K562 (cell line): Measurements from ENCODE around the gene MAP2K3. TPM values are rescaled to one million over a fixed set of nuclear protein-coding genes. Genes with fewer than 3 reads are reported as not detected.
"Not testable (repeated sequence)": the region's sequence is repeated elsewhere in the genome, so short reads cannot be mapped to it uniquely, and the experiment has no call there.

ENCODE experiments used
- ATAC-seq: fragments of 200-7000 bp; cut with Tn5 transposase; 3 replicates; pipeline ENCODE4 v1.9.1; 2020; ENCODE audit warnings: moderate library complexity
- BruUV-seq: library from RNA; stranded (reverse); fragments of 400-500 nt; replicated peaks from 2 replicates; lab custom pipeline; 2021; lab: Mats Ljungman, UMichigan
- CTCF ChIA-PET: fragments of 300-600 bp; formaldehyde crosslinking; extraction: SDS; loops from one replicate; lab custom pipeline; 2021; ENCODE audit warnings: low intra/inter-chr PET ratio; lab: Yijun Ruan, JAX
- POLR2A ChIA-PET: fragments of 300-600, 350-650 bp; sonication (Branson Sonifier 250); formaldehyde crosslinking; extraction: SDS; loops from one replicate; lab custom pipeline; 2021; ENCODE audit warnings: antibody characterized with exemption, inconsistent platforms; lab: Yijun Ruan, JAX
- DNase-seq, 4 experiments: peaks; one replicate each; pipeline versions ENCODE4 v3.0.0 to v3.0.0-alpha.2; 2011 to 2018; ENCODE audit warnings: low spot score in 3 of 4, mixed read lengths in 3 of 4; ENCODE audit errors: extremely low read depth in 1 of 4
- FAIRE-seq: peaks from 2 replicates; lab custom pipeline; 2011; peaks lifted over from hg19 to GRCh38; lab: Jason Lieb, UNC
- H2AFZ ChIP-seq: 2 replicates; pipeline ENCODE4 v1.6.0; 2011; ENCODE audit warnings: low read depth, low read length, control low read depth, inconsistent platforms
- H3K27ac ChIP-seq: fragments of 200-600 bp; 3 replicates; pipeline ENCODE4 v1.8.0; 2011; ENCODE audit warnings: low read depth, mild to moderate bottlenecking, control low read depth, inconsistent platforms, low read length, moderate library complexity, mixed read lengths; ENCODE audit errors: extremely low read depth
- H3K27me3 ChIP-seq, 2 experiments: fragments of 300-600 bp in 1 of 2; 2 replicates in 1 of 2; 3 replicates in 1 of 2; pipeline versions ENCODE4 v1.6.0 to v1.8.0; 2011; ENCODE audit warnings: inconsistent platforms in 2 of 2, low read length in 2 of 2, mild to moderate bottlenecking in 1 of 2, mixed read lengths in 1 of 2, moderate library complexity in 1 of 2; ENCODE audit not compliant: control insufficient read depth in 2 of 2, insufficient read depth in 2 of 2
- H3K36me3 ChIP-seq: fragments of 300-600 bp; 3 replicates; pipeline ENCODE4 v1.8.0; 2011; ENCODE audit warnings: mild to moderate bottlenecking, low read length, inconsistent platforms; ENCODE audit not compliant: control insufficient read depth, insufficient read depth
- H3K4me1 ChIP-seq, 2 experiments: fragments of 200-600 bp in 1 of 2; replicated peaks in 1 of 2; 2 replicates in 1 of 2; 3 replicates in 1 of 2; pipeline versions ENCODE4 v1.5.1 to v1.8.0; 2011; ENCODE audit warnings: inconsistent platforms in 2 of 2, low read length in 2 of 2, mild to moderate bottlenecking in 1 of 2, mixed read lengths in 1 of 2, moderate library complexity in 1 of 2; ENCODE audit not compliant: control insufficient read depth in 2 of 2, insufficient read depth in 2 of 2
- H3K4me2 ChIP-seq: 2 replicates; pipeline ENCODE4 v1.6.1; 2011; ENCODE audit warnings: low read length, control low read depth, inconsistent platforms, mixed read lengths; ENCODE audit not compliant: insufficient read depth
- H3K4me3 ChIP-seq: fragments of 200-600 bp; sonication (generic), shearing (Covaris generic); 2 replicates; pipeline ENCODE4 v1.5.1; 2016; ENCODE audit warnings: control low read depth, inconsistent platforms
- H3K79me2 ChIP-seq: fragments of 200-600 bp; 3 replicates; pipeline ENCODE4 v1.8.0; 2011; ENCODE audit warnings: low read length, inconsistent platforms; ENCODE audit not compliant: control insufficient read depth, insufficient read depth
- H3K9ac ChIP-seq, 2 experiments: 2 replicates each; pipeline versions ENCODE4 v1.6.0 to v1.6.1; 2011; ENCODE audit warnings: low read depth in 2 of 2, low read length in 2 of 2, control low read depth in 1 of 2, inconsistent platforms in 1 of 2, mild to moderate bottlenecking in 1 of 2, mixed read lengths in 1 of 2; ENCODE audit not compliant: insufficient read depth in 1 of 2
- H3K9me1 ChIP-seq: one replicate; pipeline ENCODE4 v1.6.0; 2011; ENCODE audit warnings: inconsistent platforms, mild to moderate bottlenecking, low read length, moderate library complexity; ENCODE audit not compliant: control insufficient read depth, insufficient read depth
- H3K9me3 ChIP-seq: replicated peaks from 2 replicates; pipeline ENCODE4 v1.5.1; 2011; ENCODE audit warnings: low read depth, low read length, inconsistent platforms; ENCODE audit not compliant: control insufficient read depth, insufficient read depth
- H4K20me1 ChIP-seq: replicated peaks from 2 replicates; pipeline ENCODE4 v1.6.1; 2011; ENCODE audit warnings: low read length, inconsistent platforms, mixed read lengths; ENCODE audit not compliant: control insufficient read depth, insufficient read depth
- WGBS: fragments of 100-300 bp; shearing (Covaris generic); methylation state at CpG from one replicate; pipeline ENCODE4 v1.1.6; 2016; ENCODE audit warnings: low coverage, mixed read lengths; ENCODE audit not compliant: insufficient coverage; ENCODE audit errors: missing lambda C conversion rate; 5-methylcytosine and 5-hydroxymethylcytosine counted together
- in situ Hi-C: fragments of 300-500 bp; cut with MboI; formaldehyde crosslinking; loops from 4 replicates; pipeline ENCODE4 v1.15.0; 2018; ENCODE audit warnings: inconsistent platforms, mixed read lengths
- intact Hi-C: fragments of 100-400 bp; cut with micrococcal nuclease; formaldehyde crosslinking; loops from 2 replicates; pipeline ENCODE4 v1.14.2; 2022
- polyA plus RNA-seq, 8 experiments: library from polyadenylated mRNA; depleted of rRNA in 4 of 8; stranded (reverse) in 5 of 8; unstranded in 3 of 8; fragments of >200 nt; fragmentation: Nextera tagmentation in 2 of 8; fragmentation: Illumina TruSeq in 1 of 8; extraction: Ambion mirVana in 2 of 8; extraction: Trizol in 1 of 8; gene quantifications; 2 replicates each; pipeline versions ENCODE4 v1.2.1 to v1.2.3, GENCODE V29; 2011 to 2014; ENCODE audit warnings: inconsistent platforms in 1 of 8, missing spikeins in 1 of 8
- total RNA-seq, 7 experiments: library from RNA; depleted of rRNA in 6 of 7; stranded (reverse); fragments of >200 nt in 6 of 7; fragmentation: Illumina TruSeq in 2 of 7; extraction: Trizol in 2 of 7; gene quantifications; 2 replicates each; pipeline versions ENCODE4 v1.2.1 to v1.2.3, GENCODE V29; 2011 to 2021; ENCODE audit warnings: low replicate concordance in 1 of 7

MAP2K3 gene
- total and polyA plus RNA-seq, 9 of the 15 experiments (the other 6 are each of a cell fraction or from before 2014, with no cell fraction given), result 0.18 to 14.8 (median 3.5) TPM

DNA sequence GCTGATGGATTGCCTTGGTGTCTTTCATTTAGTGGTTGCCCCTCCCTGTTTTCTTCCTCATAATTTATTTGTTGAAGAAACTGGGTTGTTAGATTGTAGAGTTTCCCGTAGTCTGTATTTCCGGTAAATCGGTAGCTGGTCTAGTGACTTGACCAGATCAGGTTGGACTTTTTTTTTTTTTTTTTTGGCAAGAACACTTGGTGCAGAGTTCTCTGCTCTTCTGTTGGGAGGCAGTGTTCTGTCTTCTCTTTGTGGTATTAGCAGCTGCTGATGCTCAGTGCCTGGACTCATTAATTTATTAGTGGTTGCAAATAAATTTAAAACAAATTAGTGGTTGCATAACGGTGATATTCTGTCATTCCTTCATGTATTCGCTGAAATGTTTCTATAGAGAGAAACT lies 40.2 kb downstream of the MAP2K3 start:
- CTCF ChIA-PET, POLR2A ChIA-PET, H3K4me3 ChIP-seq, BruUV-seq, H3K4me1 ChIP-seq, DNase-seq, H3K9ac ChIP-seq, intact Hi-C loops, H2AFZ ChIP-seq, H3K36me3 ChIP-seq, H3K9me3 ChIP-seq, FAIRE-seq, H3K9me1 ChIP-seq, H3K79me2 ChIP-seq, H3K27ac ChIP-seq, H3K27me3 ChIP-seq, ATAC-seq, H3K4me2 ChIP-seq, H4K20me1 ChIP-seq: not testable (repeated sequence)
- 10% methylated on average over 5 of the region's 5 CpGs for WGBS
- in situ Hi-C loops, result loop anchor here (5.0 kb wide), 1 partner anchor 438 kb away; no protein-coding TSS in a partner anchor

DNA sequence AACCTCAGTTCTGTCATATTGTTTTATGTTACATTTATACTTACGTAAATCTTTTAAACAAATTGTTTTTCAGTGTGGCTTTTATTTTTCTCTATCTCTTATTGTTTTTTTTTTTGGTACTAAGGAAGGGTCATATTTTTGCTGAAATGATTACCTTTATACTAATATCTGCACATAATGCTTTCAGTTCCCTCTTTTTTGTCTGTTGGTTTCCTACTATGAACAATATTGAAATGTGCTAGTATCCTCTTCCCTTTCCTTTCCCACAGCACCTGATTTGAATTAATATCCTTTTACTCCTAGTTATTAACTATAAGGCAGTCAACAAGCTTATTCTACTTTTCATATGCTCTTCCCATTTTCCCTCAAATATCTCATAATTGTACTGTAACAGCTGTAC lies 43.4 kb downstream of the MAP2K3 start:
- DNase-seq, H3K4me1 ChIP-seq, H3K36me3 ChIP-seq, H2AFZ ChIP-seq, H4K20me1 ChIP-seq, FAIRE-seq, H3K4me3 ChIP-seq, POLR2A ChIA-PET, H3K9me3 ChIP-seq, H3K27ac ChIP-seq, intact Hi-C loops, in situ Hi-C loops, ATAC-seq, H3K9ac ChIP-seq, CTCF ChIA-PET, BruUV-seq, H3K9me1 ChIP-seq, H3K4me2 ChIP-seq, H3K79me2 ChIP-seq: not testable (repeated sequence)
- WGBS, result 0% methylated on average over 1 of the region's 1 CpG
- peaks cover 4 to 12% of the 10 kb centered on the region in 2 experiments for H3K27me3 ChIP-seq

DNA sequence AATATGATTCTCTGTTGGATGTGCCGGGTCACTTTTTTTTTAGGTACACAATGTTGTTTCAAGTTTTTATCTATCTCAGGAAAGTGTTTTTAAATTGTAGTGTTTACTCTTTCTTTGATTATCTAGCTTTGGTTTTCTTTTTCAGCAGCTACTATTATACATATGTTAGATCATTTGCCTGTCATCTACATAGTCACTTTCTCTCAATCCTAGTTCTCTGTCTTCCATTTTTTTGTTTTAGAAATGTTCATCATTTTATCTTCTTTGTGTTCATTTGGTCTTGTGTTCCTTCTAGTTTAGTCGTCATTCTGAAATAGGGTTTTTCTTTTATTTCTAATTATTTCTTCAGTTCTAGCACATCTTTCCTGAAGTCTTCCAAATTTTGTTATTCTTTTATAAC lies 44.3 kb downstream of the MAP2K3 start:
- H3K27me3 ChIP-seq, in situ Hi-C loops, H3K9me3 ChIP-seq, CTCF ChIA-PET, H3K79me2 ChIP-seq, FAIRE-seq, H3K4me2 ChIP-seq, H3K4me3 ChIP-seq, ATAC-seq, H3K4me1 ChIP-seq, POLR2A ChIA-PET, BruUV-seq, H2AFZ ChIP-seq, H3K36me3 ChIP-seq, H3K27ac ChIP-seq, H3K9ac ChIP-seq, intact Hi-C loops, DNase-seq, H3K9me1 ChIP-seq, H4K20me1 ChIP-seq: not testable (repeated sequence)
- 0% methylated on average over 2 of the region's 2 CpGs for WGBS
